ENCODE results near the gene TFF1. TPM values are rescaled to one million over a fixed set of nuclear protein-coding genes. Genes with fewer than 3 reads are reported as not detected.

TFF1 gene
- total RNA-seq, 3 donors from 2014 or later (not counting 1 experiment from before 2014, with no cell fraction given), result not detected

GRCh38 chr21:42336054-42336453 is 30.3 kb downstream of the TFF1 start:
- intact Hi-C loops (cut with micrococcal nuclease), result loop anchor here (10.0 kb wide), 1 partner anchor 189 kb away; no protein-coding TSS in a partner anchor
- peaks cover 25 to 74% of the 10 kb centered on the region in 2 donors for H3K27me3 Mint-ChIP-seq (ENCODE audit: low read depth in 2 of 2)
- ATAC-seq (no peak), DNase-seq (no peak)
- WGBS (ENCODE audit: insufficient coverage), result 66% methylated on average over 10 of the region's 10 CpGs
- TF ChIP-seq, protein P1, sequence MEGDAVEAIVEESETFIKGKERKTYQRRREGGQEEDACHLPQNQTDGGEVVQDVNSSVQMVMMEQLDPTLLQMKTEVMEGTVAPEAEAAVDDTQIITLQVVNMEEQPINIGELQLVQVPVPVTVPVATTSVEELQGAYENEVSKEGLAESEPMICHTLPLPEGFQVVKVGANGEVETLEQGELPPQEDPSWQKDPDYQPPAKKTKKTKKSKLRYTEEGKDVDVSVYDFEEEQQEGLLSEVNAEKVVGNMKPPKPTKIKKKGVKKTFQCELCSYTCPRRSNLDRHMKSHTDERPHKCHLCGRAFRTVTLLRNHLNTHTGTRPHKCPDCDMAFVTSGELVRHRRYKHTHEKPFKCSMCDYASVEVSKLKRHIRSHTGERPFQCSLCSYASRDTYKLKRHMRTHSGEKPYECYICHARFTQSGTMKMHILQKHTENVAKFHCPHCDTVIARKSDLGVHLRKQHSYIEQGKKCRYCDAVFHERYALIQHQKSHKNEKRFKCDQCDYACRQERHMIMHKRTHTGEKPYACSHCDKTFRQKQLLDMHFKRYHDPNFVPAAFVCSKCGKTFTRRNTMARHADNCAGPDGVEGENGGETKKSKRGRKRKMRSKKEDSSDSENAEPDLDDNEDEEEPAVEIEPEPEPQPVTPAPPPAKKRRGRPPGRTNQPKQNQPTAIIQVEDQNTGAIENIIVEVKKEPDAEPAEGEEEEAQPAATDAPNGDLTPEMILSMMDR (IDR thresholded peaks at IDR 0.05), result no peak
- Histone ChIP-seq H3K36me3 (ENCODE audit: control insufficient read depth, insufficient read depth, low read length) (no peaks in the 10 kb centered on the region), H3K4me3 (ENCODE audit: low read length) (no peak overlapping the region), H3K27ac (ENCODE audit: low read length) (no peak overlapping the region), H3K27me3 (ENCODE audit: control insufficient read depth, insufficient read depth, low read length) (peaks cover 6% of the 10 kb centered on the region), H3K4me1 (ENCODE audit: control insufficient read depth, insufficient read depth, low read length) (peaks cover 8% of the 10 kb centered on the region), H3K9me3 (ENCODE audit: control insufficient read depth, insufficient read depth, low read length) (no peaks in the 10 kb centered on the region)
- H3K36me3 Mint-ChIP-seq, result peaks cover 10% of the 10 kb centered on the region
- H3K4me1 Mint-ChIP-seq, result peaks cover 6 to 8% of the 10 kb centered on the region in 2 donors
- H3K4me3 Mint-ChIP-seq, result no peak overlapping the region
- H3K27ac Mint-ChIP-seq, result no peak overlapping the region
- peaks cover 0 to 6% of the 10 kb centered on the region in 2 donors for H3K9me3 Mint-ChIP-seq

GRCh38 chr21:42332557-42333317 is 33.6 kb downstream of the TFF1 start:
- Histone ChIP-seq H3K36me3 (ENCODE audit: control insufficient read depth, insufficient read depth, low read length) (no peaks in the 10 kb centered on the region), H3K4me1 (ENCODE audit: control insufficient read depth, insufficient read depth, low read length) (peaks cover under 1% of the 10 kb centered on the region), H3K9me3 (ENCODE audit: control insufficient read depth, insufficient read depth, low read length) (no peaks in the 10 kb centered on the region), H3K4me3 (ENCODE audit: low read length) (no peak overlapping the region), H3K27me3 (ENCODE audit: control insufficient read depth, insufficient read depth, low read length) (peaks cover 6% of the 10 kb centered on the region), H3K27ac (ENCODE audit: low read length) (no peak overlapping the region)
- ATAC-seq, result no peak
- Mint-ChIP-seq H3K9me3 (peaks cover 0 to 7% of the 10 kb centered on the region in 2 donors), H3K27ac (no peak overlapping the region), H3K27me3 (ENCODE audit: low read depth in 2 of 2) (peaks cover 32 to 67% of the 10 kb centered on the region in 2 donors), H3K36me3 (peaks cover 15% of the 10 kb centered on the region), H3K4me1 (peaks cover 3 to 4% of the 10 kb centered on the region in 2 donors), H3K4me3 (no peak overlapping the region)
- intact Hi-C loops (cut with micrococcal nuclease), result loop anchor here (10.0 kb wide), 1 partner anchor 192 kb away; no protein-coding TSS in a partner anchor
- TF ChIP-seq, protein P1 (IDR thresholded peaks at IDR 0.05), result no peak
- no peak for DNase-seq
- WGBS (ENCODE audit: insufficient coverage), result 80% methylated on average over 5 of the region's 5 CpGs

GRCh38 chr21:42331660-42332059 is 34.7 kb downstream of the TFF1 start:
- no peak overlapping the region for H3K4me3 Mint-ChIP-seq
- TF ChIP-seq, protein P1 (IDR thresholded peaks at IDR 0.05), result no peak
- DNase-seq (no peak), ATAC-seq (no peak)
- Histone ChIP-seq H3K4me1 (ENCODE audit: control insufficient read depth, insufficient read depth, low read length) (no peaks in the 10 kb centered on the region), H3K27ac (ENCODE audit: low read length) (no peak overlapping the region), H3K27me3 (ENCODE audit: control insufficient read depth, insufficient read depth, low read length) (no peaks in the 10 kb centered on the region), H3K36me3 (ENCODE audit: control insufficient read depth, insufficient read depth, low read length) (no peaks in the 10 kb centered on the region), H3K4me3 (ENCODE audit: low read length) (no peak overlapping the region), H3K9me3 (ENCODE audit: control insufficient read depth, insufficient read depth, low read length) (no peaks in the 10 kb centered on the region)
- H3K4me1 Mint-ChIP-seq, result no peaks in the 10 kb centered on the region
- peaks cover 25 to 60% of the 10 kb centered on the region in 2 donors for H3K27me3 Mint-ChIP-seq (ENCODE audit: low read depth in 2 of 2)
- peaks cover 15% of the 10 kb centered on the region for H3K36me3 Mint-ChIP-seq
- peaks cover 0 to 7% of the 10 kb centered on the region in 2 donors for H3K9me3 Mint-ChIP-seq
- intact Hi-C loops (cut with micrococcal nuclease), result loop anchor here (10.0 kb wide), 1 partner anchor 193 kb away; no protein-coding TSS in a partner anchor
- H3K27ac Mint-ChIP-seq, result no peak overlapping the region
